HG03575 (cell line): ENCODE results near the gene RNF2.
"Not testable (repeated sequence)": the region's sequence is repeated elsewhere in the genome, so short reads cannot be mapped to it uniquely, and the experiment has no call there.

Source experiments
- ATAC-seq: cut with Tn5 transposase; IDR thresholded peaks from one replicate; pipeline ENCODE4 v1.9.1; 2021; ENCODE audit not compliant: unreplicated experiment, insufficient number of reproducible peaks, low FRiP score; ENCODE audit errors: extremely low read depth

The RNF2 gene

DNA sequence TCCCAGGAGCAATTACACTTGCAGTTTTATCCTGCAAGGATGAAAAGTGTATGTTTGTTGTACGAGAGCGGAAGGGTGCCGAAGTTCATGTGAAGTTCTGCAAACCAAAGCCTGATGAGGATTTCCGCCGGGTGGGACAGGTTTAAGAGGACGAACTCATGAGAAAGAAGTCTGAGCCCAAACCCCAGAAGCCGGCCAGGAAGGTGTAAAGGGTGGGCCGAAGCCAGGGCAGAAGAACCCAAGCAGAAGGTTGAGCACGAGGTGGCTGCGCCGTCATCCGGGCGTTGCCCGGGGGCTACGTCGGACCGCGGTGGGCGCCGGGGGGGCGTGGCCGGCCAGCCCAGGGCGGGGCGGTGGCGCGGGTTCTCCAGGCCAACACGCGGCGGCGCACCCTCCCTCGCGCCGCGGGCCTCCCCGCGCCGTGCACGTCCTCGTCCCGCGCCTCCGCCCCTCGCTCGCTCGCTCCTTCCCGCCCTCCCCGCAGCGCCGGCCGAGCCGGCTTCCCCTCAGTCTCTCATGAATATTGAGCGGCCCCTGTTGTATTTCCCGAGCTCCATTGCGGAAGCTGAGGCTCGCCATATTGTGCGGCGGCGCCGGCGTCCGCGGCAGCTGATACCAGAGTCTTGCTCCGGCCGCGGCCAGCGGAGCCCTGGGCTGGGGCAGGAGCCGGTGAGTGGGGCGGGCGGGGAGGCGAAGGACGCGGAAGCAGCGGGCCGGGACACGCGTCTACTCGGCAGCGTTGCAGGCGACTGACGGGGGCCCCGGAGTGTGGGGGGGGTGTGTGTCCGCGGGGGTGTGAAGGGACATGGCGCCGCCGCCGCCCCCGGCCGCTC lies at the start of gene RNF2:
TSS of gene RNF2 (plus strand) at position 578 of the 833 bp plus-strand sequence. CDS start 41,996 bp downstream, outside the sequence.
- ATAC-seq: peak; percentile 33

DNA sequence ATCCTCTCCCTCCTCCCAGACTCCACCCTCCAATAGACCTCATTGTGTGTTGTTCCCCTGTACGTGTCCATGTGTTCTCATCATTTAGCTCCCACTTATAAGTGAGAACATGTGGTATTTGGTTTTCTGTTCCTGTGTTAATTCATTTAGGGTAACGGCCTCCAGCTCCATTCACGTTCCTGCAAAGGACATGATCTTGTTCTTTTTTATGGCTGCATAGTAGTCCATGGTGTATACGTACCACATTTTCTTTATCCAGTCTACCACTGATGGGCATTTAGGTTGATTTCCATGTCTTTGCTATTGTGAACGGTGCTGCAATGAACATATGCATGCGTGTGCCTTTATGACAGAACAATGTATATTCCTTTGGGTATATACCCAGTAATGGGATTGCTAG lies 45.4 kb upstream of the RNF2 start:
- not testable (repeated sequence) for ATAC-seq

DNA sequence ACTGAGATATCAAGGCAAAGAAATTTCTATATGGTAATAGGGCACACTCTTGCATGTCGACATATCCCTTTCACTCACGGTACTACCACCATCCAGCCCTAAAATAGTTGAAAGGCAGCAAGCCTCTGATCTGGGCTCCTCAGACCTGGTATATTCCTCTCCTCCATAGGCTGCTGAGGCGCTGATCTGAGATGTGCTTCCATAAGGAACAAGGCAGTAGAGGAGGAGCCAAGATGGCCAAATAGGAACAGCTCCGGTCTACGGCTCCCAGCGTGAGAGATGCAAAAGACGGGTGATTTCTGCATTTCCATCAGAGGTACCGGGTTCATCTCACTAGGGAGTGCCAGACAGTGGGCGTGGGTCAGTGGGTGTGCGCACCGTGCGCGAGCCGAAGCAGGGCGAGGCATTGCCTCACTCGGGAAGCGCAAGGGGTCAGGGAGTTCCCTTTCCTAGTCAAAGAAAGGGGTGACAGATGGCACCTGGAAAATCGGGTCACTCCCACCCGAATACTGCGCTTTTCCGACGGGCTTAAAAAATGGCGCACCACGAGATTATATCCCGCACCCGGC lies 44.0 kb upstream of the RNF2 start:
- not testable (repeated sequence) for ATAC-seq

DNA sequence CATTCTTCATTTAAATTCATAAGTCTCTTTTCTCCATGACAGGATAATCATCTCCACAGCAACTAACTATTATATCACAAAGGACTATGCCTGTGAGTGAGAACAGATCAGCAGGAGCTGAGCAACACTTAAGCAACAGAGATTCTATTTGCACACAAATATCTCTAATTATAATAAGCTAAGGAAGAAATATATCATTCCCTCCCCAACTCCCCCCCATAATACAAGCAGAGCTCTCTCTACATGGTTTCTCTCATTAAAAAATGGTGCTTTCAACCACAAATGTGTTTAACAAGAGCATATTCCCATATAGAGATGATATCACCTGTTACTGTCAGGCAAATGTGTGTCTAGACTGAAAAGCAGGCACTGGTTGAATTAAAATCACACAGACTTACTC lies 36.5 kb upstream of the RNF2 start:
- ATAC-seq: no peak

DNA sequence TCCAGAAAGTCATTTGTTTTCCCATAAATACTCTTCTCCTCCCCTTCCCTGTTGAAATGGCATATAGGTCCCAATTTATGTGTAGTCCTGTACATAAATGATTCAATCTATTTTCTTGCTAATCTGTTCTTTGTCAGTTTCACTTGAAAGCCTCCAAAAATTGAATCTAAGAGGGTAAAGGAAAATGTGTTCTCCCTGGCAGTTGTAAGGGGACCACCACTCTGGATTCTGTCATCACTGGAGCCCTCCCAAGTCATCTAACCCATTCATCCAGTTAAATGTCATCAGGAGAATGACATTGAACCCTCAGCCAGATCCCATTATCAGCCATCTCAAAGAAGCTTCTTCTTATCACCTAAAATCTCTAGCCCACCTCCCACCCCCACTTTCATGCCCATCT lies 35.0 kb upstream of the RNF2 start:
- no peak for ATAC-seq

DNA sequence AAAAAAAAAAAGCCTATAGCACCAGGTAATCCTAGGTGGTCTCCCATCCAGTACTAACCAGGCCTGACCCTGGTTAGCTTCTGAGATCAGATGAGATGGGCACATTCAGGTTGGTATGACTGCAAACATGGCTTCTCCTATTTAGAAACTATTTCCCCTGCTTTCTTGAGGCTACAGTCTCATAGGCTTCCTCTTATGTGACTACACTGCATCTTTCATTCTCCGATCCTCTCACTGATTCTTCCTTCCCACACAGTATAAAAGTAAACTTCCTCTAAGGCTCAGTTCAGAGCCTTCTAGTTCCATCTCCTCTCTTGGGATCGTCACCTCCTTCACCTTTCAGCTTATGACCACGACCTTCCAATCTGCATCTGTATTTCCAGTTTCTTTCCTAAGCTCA lies 30.4 kb upstream of the RNF2 start:
- ATAC-seq: no peak

DNA sequence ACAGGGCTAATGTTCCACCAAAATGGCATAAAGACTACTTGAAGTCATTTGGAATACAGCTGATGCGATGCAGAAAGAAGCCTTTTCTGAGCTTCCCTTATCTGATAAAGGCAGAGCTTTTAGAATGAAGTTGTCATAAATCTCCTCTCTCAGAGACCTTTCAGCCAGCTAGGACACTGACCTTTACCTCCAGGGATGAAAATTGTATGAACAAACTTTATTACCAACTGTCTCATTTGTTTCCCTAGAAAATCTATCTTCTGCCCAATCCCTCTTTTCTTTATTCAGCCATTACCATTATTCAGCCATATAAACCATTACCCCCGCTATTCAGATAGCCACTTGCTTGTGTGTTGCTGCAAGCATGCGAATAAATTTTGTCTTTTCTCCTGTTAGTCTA lies 29.7 kb upstream of the RNF2 start:
- ATAC-seq: no peak

DNA sequence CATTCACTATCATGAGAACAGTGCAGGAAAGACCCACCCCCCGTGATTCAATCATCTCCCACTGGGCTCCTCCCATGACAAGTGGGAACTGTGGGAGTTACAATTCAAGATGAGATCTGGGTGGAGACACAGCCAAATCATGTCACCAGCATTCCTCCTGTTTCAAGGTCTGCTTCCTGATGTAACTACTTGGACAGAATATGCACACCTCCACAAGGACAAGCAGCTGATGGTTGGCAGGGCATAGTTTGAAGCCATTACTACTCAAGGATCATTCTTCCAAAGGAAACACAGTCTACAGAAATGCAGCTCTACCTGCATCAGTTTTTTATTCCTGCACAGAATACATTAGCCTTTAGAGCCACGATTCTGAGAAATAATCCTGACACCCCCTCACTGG lies 28.5 kb upstream of the RNF2 start:
- no peak for ATAC-seq

DNA sequence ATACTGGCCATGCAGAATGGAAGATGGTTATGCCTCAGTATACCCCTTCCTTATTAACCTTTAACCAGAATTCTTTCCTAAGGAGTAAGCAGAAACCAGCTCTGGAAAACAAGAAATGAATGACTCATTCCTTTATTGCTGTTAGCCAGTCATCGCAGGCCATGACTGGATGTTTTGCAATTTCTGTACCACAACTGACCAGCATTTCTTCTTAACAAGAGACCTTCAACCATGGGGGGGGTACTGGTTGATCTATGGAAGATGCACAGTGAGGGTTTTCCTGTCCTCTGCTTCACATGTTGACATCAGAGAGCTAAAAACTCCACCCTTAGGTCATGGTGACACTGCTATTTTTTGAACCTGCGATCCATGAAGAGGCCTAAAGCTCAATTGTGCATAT lies 28.0 kb upstream of the RNF2 start:
- ATAC-seq: no peak

DNA sequence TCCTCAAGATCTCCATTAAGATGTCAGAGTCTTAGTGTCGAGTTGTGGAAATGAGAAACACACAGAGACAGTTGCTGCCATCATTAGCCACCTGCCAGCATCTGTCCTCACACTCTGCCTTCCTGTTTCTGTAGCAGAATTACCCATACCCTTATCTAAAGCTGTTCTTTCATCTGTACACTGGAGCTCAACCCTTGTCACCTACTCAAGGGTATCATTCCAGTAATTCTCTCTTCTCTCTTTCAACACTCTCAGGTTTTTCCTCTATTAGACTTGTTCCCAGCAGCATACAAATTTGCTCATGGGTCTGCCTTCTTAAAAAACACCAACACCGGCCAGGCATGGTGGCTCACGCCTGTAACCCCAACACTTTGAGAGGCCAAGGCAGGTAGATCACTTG lies 27.4 kb upstream of the RNF2 start:
- no peak for ATAC-seq

DNA sequence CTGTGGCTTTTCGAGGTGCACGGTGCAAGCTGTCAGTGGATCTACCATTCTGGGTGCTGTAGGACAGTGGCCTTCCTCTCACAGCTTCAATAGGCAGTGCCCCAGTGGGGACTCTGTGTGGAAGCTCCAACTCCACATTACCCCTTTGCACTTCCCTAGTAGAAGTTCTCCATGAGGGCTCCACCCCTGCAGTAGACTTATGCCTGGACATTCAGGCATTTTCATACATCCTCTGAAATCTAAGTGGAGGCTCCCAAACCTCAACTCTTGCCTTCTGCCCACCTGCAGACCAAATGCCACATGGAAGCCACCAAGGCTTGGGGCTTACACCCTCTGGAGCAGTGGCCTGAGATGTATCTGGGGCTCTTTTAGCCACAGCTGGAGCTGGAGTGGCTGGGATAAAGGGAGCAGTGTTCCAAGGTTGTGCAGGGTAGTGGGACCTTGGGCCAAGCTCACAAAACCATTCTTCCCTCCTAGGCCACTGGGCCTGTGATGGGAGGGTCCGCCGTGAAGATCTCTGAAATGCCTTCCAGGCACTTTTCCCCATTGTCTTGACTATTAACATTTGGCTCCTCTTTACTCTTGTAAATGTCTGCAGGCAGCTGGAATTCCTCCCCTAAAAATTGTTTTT lies 18.0 kb upstream of the RNF2 start:
- no peak for ATAC-seq

DNA sequence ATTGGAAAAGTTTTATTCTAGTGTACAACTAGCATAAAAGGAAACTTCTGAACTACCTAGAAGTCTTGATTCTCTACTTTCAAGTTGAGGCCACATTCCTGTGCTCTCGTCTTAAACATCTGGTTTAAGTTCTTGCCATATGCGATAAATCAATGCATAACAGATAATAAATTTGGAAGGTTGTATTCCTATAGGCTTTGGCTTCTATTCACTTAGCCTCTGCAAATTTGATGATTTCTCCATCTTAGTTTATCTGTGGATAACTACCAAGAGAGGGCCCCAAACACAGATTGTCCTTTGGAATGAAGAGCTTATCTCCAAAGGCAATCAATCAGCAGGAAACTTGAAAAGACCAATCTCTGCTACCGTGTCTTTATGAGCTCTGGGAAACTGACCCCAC lies 11.7 kb upstream of the RNF2 start:
- ATAC-seq: no peak

DNA sequence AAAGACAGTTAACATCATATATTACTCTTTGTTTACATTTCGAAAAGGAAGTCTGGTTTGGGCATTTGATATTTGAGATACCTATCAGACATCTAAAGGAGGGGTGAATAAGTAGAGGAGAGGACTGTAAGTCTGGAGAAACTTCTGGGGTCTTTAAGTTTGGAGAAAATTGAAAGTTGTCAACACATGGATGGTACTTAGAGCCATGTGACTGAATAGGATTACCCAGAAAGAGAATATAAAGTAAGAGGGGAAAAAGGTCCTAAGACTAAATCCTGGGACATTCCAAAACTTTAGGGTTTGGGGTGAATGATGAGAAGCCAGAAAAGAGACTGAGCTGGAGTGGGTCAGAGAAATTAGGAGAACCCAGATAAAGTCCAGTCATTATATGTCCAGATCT lies 10.1 kb upstream of the RNF2 start:
- no peak for ATAC-seq

DNA sequence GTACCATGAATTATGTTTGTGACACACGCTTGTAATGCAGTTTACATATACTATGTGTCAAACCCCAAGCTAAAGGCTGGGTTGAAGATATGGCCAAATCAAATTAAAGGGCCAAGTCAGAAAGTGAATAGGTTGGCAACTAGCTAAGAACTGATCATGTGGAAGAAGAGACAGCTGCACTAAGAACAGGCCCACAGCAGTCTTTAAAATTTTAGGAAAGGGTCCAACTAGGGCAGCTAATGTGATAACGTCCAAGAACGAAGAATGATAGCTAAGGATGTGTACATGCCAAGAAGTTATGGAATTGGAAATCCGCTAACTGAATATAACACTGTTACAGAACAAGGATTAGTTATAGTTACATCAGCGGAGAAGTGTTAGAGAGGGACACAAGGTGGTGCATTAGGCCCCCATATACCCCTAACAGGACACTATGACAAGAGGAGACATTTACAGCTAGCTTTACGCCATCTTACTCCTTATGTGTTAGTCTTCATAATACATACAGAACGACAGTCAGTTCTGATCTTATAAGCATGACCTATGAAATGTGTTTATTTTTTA lies 6.5 kb upstream of the RNF2 start:
- no peak for ATAC-seq

DNA sequence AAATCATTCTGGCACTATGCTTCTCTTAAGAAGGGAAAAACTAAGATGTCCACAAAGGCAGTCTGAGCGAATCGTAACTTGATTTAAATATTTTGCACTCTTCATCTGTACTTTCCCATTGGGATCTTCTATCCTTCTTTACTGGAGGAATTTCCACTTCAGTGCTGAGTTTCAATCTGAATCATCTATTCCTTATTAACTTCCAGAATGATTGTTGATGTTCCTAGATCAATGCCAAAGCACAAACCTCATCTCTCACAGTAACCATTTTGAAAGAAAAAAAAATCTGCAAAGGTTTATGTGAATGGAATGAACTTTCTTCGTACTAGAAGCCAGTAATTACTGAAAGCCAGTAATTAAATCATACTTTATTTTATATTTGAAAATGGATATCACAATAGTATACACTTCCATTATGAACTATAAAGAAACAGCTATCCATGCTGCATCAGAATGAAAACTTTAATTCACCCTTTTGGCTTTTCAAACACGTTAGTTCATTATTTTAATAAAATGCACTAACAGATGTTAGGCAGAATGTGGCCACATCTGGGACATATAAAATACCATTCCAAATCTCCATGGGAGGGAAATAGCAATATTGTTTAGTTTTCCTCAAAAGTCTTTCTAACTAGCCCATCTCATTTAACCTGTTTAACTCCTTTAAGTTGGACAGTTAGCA lies 5.5 kb upstream of the RNF2 start:
- ATAC-seq: no peak

DNA sequence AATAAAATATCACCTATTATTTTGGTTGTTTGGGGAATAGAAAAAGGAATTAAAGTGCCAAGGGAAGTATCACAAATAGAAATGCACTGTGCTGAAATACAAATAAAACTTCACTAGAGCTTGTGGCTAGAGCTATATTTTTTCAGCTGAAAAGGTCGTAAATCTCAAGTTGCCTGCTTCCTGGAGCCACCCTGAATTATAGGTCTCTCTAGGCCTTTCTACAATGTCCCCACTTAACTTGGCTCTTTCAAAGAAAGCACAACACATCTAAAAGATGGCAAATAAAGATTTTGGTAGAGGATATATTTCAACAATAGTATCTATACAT lies 5.0 kb upstream of the RNF2 start:
- ATAC-seq: no peak

DNA sequence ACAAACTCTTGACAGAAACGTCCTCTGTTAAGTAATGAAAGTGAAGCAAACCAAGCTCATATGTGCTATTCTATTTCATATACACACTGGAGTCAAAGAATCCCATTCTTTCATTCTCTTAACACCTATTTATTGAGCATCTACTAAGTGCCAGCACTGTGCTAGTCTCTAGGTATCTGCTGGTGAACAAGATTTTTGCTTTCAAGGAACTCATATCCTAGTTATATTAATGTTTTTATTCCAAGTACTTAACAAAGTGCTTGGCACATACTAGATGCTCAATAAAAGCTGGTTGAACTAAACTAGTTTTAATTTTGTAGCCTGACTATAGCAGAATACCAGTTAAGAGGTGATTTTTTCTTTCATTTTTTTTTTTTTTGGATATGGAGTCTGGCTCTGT lies 3.6 kb upstream of the RNF2 start:
- no peak for ATAC-seq

DNA sequence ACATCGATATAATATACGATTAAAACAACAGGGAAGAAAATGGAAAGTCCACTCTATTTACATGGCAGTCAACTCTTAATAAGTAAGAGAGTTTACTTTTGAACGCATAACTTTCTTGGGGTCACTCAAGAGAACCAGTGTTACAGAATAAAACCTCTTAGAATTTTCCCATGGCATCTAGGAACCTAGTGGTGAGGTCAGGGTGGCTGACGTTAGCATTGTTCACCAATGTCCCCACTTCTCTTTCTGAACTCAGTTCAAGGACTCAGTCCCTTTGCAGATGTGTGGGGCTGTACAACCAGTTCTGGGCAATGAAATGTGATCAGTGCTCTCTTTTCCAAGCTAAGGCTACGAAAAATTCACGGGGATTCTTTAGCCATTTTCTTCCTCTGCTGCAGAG lies 2.6 kb upstream of the RNF2 start:
- no peak for ATAC-seq

DNA sequence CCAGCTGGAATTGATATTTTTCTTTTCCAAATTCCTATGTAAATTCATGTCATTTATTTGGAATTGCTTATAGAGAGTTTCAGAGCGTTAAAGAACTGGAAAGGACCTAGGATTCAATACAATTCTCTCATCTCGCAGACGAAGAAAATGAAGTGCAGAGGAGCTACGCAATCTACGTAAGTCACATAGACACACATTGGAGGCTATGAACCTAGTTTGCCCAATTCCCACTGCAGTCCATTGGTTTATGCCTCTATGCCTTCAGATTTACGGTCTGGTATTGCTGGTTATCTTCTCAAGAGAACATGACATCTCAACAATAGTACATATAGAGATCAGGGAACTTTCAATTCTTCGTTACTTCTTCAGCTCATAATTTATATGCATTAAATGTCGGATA lies 971 bp upstream of the RNF2 start:
- no peak for ATAC-seq
